Osteocyte (in vitro differentiated cells): ENCODE measurements around the gene ZSCAN20. TPM values are rescaled to one million over a fixed set of nuclear protein-coding genes. Genes with fewer than 3 reads are reported as not detected.

ENCODE experiments used
- DNase-seq: peaks from one replicate; pipeline ENCODE4 v3.0.0; 2021; ENCODE audit warnings: mixed read lengths; ENCODE audit not compliant: unreplicated experiment; ENCODE audit errors: extremely low spot score
- H3K27ac Mint-ChIP-seq: one replicate; pipeline ENCODE4 v1.8.0; 2021; ENCODE audit warnings: mild to moderate bottlenecking, mixed read lengths; ENCODE audit not compliant: unreplicated experiment
- H3K27me3 Mint-ChIP-seq: one replicate; pipeline ENCODE4 v1.8.0; 2021; ENCODE audit warnings: mixed read lengths; ENCODE audit not compliant: unreplicated experiment
- H3K36me3 Mint-ChIP-seq: one replicate; pipeline ENCODE4 v1.8.0; 2021; ENCODE audit warnings: mixed read lengths; ENCODE audit not compliant: unreplicated experiment
- H3K4me1 Mint-ChIP-seq: one replicate; pipeline ENCODE4 v1.8.0; 2021; ENCODE audit warnings: mixed read lengths; ENCODE audit not compliant: unreplicated experiment
- H3K4me3 Mint-ChIP-seq: one replicate; pipeline ENCODE4 v1.8.0; 2021; ENCODE audit warnings: mild to moderate bottlenecking, moderate library complexity, mixed read lengths; ENCODE audit not compliant: unreplicated experiment
- H3K9me3 Mint-ChIP-seq: one replicate; pipeline ENCODE4 v1.8.0; 2021; ENCODE audit warnings: mixed read lengths; ENCODE audit not compliant: unreplicated experiment
- CTCF ChIP-seq: fragments of 200-600 bp; sonication (generic); IDR thresholded peaks from 2 replicates; pipeline ENCODE4 v1.5.0; 2021; ENCODE audit warnings: antibody characterized with exemption, mild to moderate bottlenecking, moderate library complexity
- total RNA-seq: library from RNA; stranded (reverse); gene quantifications from 2 replicates; pipeline ENCODE4 v1.2.1, GENCODE V29; 2021

The ZSCAN20 gene
- total RNA-seq, 1 donor from 2014 or later = 7.3 TPM

- DNase-seq = no peak
- Mint-ChIP-seq H3K4me3 (no peak overlapping the region), H3K9me3 (no peaks in the 10 kb centered on the region), H3K27ac (no peak overlapping the region), H3K27me3 (no peaks in the 10 kb centered on the region), H3K36me3 (no peaks in the 10 kb centered on the region), H3K4me1 (peaks cover 34% of the 10 kb centered on the region)
- no peak for TF ChIP-seq CTCF
These were observed 33.9 kb upstream of the ZSCAN20 start for GRCh38 chr1:33438364-33439160.

- H3K4me1 Mint-ChIP-seq = peaks cover 23% of the 10 kb centered on the region
- H3K36me3 Mint-ChIP-seq = no peaks in the 10 kb centered on the region
- no peak for TF ChIP-seq CTCF
- H3K4me3 Mint-ChIP-seq = no peak overlapping the region
- no peak overlapping the region for H3K27ac Mint-ChIP-seq
- no peaks in the 10 kb centered on the region for H3K27me3 Mint-ChIP-seq
- DNase-seq = no peak
- H3K9me3 Mint-ChIP-seq = no peaks in the 10 kb centered on the region
These were observed 32.8 kb upstream of the ZSCAN20 start for GRCh38 chr1:33439662-33440061.

DNA sequence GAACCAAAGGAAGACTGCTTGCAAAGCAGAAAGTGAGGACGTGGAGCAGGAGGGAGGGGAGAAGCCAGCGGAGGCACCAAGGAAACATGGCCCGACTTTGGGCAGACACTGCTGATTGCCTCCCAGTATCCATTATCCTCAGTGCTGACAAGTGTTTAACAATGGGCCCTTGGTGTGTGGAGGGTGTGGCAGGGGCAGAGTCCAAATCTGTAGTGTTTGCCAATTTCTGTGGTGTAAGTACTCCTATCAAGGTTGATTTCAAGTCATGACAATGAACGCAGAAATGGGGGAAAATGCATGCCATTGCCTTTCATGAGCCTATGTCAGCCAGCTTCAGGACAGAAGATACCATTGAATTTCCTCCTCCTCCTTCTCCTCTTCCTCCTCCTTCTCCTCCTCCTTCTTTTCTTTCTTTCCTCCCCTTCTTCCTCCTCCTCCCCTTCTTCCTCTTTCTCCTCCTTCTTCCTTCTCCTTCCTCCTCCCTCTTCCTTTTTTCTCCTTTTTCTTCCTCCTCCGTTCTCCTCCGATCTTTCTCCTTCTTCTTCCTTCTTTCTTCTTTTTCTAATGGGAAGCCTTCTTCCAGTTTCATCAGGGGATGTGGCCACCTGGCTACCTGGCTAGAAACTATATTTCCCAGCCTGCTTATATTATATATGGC, 31.2 kb upstream of the ZSCAN20 start:
- Mint-ChIP-seq H3K4me1 (peaks cover 12% of the 10 kb centered on the region), H3K27me3 (no peaks in the 10 kb centered on the region), H3K9me3 (no peaks in the 10 kb centered on the region), H3K27ac (no peak overlapping the region), H3K36me3 (no peaks in the 10 kb centered on the region), H3K4me3 (no peak overlapping the region)
- no peak for DNase-seq
- no peak for TF ChIP-seq CTCF

DNA sequence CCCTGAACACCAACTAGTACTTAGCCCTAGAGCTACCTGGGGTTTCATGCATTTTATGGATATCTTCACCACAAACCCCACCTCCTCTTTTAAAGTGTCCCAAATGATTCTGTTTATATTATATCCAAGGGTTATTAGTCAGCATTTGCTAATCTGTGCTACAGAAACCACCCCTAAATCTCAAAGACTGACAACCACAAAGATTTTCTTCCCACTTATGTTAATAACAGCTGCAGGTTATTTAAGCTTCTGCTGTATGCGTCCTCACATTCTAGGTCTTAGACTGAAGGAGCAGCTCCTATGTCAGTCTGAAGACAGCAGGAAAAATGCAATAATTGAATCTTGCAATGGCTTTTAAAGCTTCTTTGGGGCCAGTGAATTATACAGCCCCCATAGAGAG, 30.3 kb upstream of the ZSCAN20 start:
- H3K36me3 Mint-ChIP-seq = no peaks in the 10 kb centered on the region
- no peak for TF ChIP-seq CTCF
- peaks cover 6% of the 10 kb centered on the region for H3K4me1 Mint-ChIP-seq
- no peak overlapping the region for H3K4me3 Mint-ChIP-seq
- no peak overlapping the region for H3K27ac Mint-ChIP-seq
- no peak for DNase-seq
- H3K27me3 Mint-ChIP-seq = no peaks in the 10 kb centered on the region
- no peaks in the 10 kb centered on the region for H3K9me3 Mint-ChIP-seq

- H3K27me3 Mint-ChIP-seq = no peaks in the 10 kb centered on the region
- peaks cover 6% of the 10 kb centered on the region for H3K4me1 Mint-ChIP-seq
- H3K36me3 Mint-ChIP-seq = no peaks in the 10 kb centered on the region
- no peak for DNase-seq
- H3K9me3 Mint-ChIP-seq = no peaks in the 10 kb centered on the region
- H3K27ac Mint-ChIP-seq = no peak overlapping the region
- H3K4me3 Mint-ChIP-seq = no peak overlapping the region
- TF ChIP-seq CTCF = no peak
These were observed 29.3 kb upstream of the ZSCAN20 start for GRCh38 chr1:33443080-33443704.
